22Rv1 (cell line): ENCODE measurements around the gene CPAMD8.

Experiments used
- CTCF ChIP-seq: fragments of 450-650 bp; IDR thresholded peaks from 2 replicates; pipeline ENCODE4 v1.5.1; 2017; ENCODE audit warnings: mild to moderate bottlenecking
- ZFX ChIP-seq: fragments of 450-650 bp; IDR thresholded peaks from 2 replicates; pipeline ENCODE4 v1.6.1; 2017; ENCODE audit warnings: antibody characterized with exemption, borderline replicate concordance

GRCh38 chr19:17020385-17020784 lies 6.2 kb downstream of the CPAMD8 start:
- no peak for TF ChIP-seq CTCF
- no peak for TF ChIP-seq ZFX
